Inflammatory macrophage (primary cell): ENCODE measurements around the gene ARPIN.
"Not testable (repeated sequence)": the region's sequence is repeated elsewhere in the genome, so short reads cannot be mapped to it uniquely, and the experiment has no call there.

Source experiments
- DNase-seq, 2 donors: peaks; one replicate each; pipeline ENCODE4 v3.0.0-alpha.2; 2020 to 2022

The ARPIN gene

GRCh38 chr15:89909611-89910010, 3.1 kb downstream of the ARPIN start:
- DNase-seq: no peak

- no peak for DNase-seq
Measured at GRCh38 chr15:89908226-89908625, 4.5 kb downstream of the ARPIN start.

GRCh38 chr15:89907289-89907688, 5.5 kb downstream of the ARPIN start:
- no peak for DNase-seq

- DNase-seq: no peak
Measured at GRCh38 chr15:89905846-89906378, 6.8 kb downstream of the ARPIN start.

- DNase-seq: no peak
Measured at GRCh38 chr15:89904519-89904918, 8.2 kb downstream of the ARPIN start.

- no peak for DNase-seq
Measured at GRCh38 chr15:89903858-89904130, 9.0 kb downstream of the ARPIN start.

- DNase-seq: no peak
Measured at GRCh38 chr15:89903015-89903857, 9.5 kb downstream of the ARPIN start.

- DNase-seq: no peak
Measured at GRCh38 chr15:89900849-89901248, 11.9 kb downstream of the ARPIN start.

GRCh38 chr15:89899951-89900567, 12.7 kb downstream of the ARPIN start:
- DNase-seq: no peak

GRCh38 chr15:89899295-89899945, 13.3 kb downstream of the ARPIN start:
- DNase-seq: peak; percentile 69 to 83

GRCh38 chr15:89898614-89899294, 14.0 kb downstream of the ARPIN start:
- DNase-seq: peak; percentile 29 to 37

- DNase-seq: no peak
Measured at GRCh38 chr15:89898146-89898545, 14.6 kb downstream of the ARPIN start.

- peak; percentile 93 to 94 for DNase-seq
Measured at GRCh38 chr15:89893696-89894447, 18.9 kb downstream of the ARPIN start, which contains the start of gene AP3S2. Gene AP3S2, minus strand, starts transcription at chr15:89893994. Its CDS starts 45 bp downstream, at chr15:89893949.

GRCh38 chr15:89893027-89893426, 19.7 kb downstream of the ARPIN start:
- DNase-seq: peak; percentile 17 to 68

- DNase-seq: peak; percentile 53 to 62
Measured at GRCh38 chr15:89888214-89888804, 24.4 kb downstream of the ARPIN start.

- no peak for DNase-seq
Measured at GRCh38 chr15:89885611-89886010, 27.1 kb downstream of the ARPIN start.

GRCh38 chr15:89885179-89885578, 27.6 kb downstream of the ARPIN start:
- DNase-seq: not testable (repeated sequence)

- DNase-seq: no peak
Measured at GRCh38 chr15:89883518-89883917, 29.2 kb downstream of the ARPIN start.

GRCh38 chr15:89880727-89881126, 32.0 kb downstream of the ARPIN start:
- DNase-seq: no peak

- DNase-seq: no peak
Measured at GRCh38 chr15:89878323-89878722, 34.4 kb downstream of the ARPIN start.

GRCh38 chr15:89877083-89877425, 35.7 kb downstream of the ARPIN start:
- DNase-seq: peak; percentile 39 to 67
